ENCODE results near the gene UPK2.

Gene UPK2

DNA sequence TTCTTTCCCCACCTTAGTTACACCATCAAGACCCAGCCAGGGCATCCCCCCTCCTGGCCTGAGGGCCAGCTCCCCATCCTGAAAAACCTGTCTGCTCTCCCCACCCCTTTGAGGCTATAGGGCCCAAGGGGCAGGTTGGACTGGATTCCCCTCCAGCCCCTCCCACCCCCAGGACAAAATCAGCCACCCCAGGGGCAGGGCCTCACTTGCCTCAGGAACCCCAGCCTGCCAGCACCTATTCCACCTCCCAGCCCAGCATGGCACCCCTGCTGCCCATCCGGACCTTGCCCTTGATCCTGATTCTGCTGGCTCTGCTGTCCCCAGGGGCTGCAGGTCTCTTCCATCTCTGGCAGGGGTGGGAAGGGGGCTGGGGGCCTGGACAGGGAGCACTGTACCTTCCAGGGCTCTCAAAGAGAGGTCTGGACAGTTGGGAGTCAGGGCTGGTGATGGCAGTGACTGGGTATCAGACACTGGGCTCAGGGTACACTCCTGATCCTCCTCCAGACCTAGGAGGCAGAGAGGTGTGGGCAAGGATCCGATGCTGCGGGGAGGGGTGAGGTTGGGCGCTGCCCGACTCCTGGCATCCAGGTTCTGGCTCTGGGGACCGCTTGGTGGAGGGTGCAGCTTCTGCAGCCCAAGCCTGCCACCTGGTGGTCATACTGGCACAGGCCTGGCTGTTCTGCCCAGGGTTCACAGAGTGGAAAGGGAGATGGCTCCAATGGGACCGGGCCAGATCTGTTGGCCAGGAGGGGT, at the start of gene UPK2:
TSS of gene UPK2 (plus strand) at position 205 of the 753 bp plus-strand sequence. CDS start at position 258, 53 bp downstream.
- DNase-seq, result peak; percentile 85 to 89

DNA sequence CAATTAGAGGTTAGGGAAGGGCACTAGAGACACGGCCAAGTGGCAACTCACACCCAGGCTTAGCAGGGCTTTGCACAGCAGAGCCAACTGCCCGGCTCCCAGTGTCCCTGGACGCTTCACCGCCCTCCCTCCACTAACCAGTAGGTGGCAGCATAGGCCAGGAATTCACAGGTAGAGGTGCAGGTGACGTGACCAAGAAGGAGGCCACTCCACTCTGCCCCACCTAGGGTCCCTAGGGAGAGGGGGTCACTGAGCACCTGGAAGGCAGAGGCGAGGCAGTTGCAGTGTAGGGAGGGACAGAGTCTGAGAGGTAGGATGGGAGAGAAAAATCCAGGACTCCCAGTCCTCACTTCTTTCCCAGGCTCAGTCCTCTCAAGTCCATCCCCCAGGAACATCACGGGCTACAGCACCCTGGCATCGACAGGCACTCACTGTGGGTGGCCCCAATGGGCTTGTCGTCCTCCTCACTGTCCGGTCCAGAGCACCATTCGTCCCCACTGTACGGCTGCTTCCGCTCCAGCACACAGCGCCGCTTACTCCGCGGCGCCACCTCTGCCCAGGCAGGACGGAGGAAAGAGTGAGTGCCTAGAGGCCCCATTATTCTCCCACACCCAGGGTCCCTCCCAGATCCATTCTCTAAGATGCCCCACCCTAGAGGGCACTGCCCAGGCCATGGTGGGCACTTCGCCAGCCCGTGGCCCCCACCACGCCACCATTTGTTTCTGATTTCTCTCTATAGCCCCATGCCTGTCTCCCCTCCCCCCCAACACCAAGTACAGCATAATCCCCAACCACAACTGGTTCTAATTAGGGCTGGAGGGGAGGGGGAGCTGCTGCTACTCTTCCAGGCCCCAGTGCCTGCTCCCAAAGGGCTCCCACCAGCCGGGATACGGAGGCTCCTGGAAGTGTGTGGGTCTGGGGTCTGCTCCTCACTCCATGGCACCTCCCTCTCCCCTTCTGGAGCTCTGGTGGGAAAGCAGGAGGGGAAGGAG, 48.8 kb upstream of the UPK2 start:
- peak; percentile 86 to 91 for DNase-seq

DNA sequence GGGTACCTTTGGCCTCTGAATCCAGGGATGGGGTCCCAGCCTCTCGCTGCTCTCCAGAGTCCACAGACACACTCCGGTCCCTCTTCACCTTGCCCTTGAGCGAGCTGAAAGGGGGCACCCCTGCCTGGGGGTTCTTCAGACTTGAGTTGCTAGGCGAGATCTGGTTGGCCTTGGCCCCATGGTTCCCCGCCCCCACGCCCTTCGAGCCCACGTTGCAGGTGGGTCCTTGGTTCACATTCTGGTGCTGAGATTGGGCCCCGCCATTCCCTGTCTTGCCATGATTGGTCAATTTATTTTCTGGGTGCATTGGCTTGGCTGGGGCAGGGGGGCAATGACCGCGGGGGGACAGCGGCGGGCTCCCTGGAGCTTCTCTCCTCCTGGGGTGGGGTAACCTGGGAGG, 47.8 kb upstream of the UPK2 start:
- DNase-seq, result no peak

DNA sequence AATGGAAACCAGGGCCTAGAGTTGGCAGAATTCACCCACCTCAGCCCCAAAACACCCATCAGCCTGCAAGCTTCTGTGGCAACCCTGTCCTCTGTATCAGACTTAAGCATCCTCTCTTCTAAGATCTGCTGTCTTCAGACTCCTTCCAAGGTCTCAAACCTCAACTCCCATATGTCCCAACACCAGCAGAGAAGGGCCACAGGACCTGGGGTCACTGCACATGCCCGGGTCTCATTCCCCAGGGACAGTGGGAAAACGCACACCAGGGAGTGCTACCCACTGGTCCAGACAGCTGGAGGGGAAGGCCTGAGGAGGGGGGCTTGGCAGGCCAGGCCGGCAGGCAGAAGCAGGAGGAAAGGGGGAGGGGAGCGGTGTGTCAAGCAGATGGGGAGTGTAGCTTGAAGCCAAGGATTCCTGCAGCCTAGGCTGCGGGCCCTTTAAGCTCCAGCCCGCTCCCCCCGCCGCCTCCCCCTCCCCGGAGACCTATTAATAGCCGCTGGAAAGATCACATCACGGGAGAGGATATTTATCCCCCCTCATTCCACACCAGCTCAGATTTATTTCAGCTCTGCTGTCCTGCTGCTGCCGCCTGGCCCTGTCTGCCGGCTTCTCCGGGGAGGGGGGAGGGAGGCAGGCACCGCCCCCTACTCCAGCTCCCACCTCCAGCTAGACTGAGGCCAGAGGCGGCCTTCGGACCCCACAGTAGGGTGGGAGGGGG, 47.0 kb upstream of the UPK2 start:
- DNase-seq, result no peak

DNA sequence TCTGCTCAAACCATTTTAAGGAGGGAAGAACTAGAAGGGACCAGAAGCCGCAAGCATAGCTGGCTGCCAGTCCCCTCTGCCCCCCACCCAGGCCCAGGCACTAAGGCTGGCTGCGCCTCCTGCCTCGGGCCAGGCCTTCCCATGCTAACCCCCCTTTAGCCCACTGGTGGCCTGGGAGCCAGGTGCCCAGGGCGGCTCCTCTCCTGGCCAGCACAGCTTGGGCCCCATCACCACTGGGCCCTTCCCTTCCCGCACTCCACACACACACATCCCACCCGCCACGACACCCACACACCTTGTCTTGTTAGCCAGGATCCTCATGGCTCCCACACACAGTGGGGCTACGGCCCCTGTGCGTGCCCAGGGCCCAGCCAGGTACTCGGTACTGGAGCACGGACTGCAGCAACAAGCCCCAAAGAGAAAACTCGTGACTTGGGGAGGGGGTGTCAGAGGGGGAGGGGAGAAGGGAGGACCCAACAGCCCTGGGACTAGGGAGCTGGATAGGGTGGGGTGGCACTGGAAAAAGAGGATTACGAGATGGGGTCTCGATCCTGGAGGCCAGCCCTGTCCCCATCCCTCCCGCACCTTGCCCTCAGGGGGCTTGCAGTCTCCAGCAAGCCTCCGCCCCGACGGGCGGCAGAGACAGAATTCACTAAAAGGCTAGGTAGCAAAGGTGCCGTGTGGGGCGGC, 46.3 kb upstream of the UPK2 start:
- no peak for DNase-seq

DNA sequence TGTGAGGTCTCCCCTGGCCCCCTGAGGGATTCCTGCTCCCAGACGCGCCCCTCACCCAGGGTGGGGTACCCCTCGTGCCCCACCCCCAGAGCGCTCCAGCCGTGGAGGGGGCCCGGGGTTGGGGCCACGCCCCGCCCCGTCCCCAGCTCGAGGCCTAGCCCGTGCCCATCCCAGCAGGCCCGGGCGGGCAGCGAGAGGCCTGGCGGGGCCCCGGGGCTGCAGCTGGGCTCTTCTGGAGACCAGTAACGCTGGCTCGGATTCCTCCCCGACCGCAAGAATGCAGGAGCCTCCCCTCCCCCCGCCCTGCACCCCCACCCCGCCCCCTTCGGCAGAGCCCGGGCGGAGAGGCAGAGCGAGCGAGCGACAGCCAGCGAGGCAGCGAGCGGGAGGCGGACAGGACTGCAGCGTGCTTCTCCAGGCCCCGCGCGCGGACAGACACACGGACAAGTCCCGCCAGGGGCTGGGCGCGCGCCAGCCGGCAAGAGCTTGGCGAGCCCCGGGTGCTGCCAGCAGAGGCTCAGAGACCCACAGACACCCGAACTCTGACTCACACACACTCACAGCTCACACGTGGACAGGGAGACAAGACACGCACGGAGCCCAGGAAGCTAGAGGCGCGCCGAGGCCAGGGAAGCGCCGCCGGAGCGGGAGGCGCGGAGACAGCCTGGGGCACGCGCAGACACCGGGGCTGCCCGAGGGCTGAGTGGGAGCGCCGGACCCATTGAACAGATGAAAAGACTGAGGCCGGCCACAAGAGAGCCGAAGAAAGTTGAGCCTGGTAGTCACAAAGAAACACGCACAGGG, 45.6 kb upstream of the UPK2 start:
- peak in 1 of 2 donors; percentile 61 for DNase-seq

DNA sequence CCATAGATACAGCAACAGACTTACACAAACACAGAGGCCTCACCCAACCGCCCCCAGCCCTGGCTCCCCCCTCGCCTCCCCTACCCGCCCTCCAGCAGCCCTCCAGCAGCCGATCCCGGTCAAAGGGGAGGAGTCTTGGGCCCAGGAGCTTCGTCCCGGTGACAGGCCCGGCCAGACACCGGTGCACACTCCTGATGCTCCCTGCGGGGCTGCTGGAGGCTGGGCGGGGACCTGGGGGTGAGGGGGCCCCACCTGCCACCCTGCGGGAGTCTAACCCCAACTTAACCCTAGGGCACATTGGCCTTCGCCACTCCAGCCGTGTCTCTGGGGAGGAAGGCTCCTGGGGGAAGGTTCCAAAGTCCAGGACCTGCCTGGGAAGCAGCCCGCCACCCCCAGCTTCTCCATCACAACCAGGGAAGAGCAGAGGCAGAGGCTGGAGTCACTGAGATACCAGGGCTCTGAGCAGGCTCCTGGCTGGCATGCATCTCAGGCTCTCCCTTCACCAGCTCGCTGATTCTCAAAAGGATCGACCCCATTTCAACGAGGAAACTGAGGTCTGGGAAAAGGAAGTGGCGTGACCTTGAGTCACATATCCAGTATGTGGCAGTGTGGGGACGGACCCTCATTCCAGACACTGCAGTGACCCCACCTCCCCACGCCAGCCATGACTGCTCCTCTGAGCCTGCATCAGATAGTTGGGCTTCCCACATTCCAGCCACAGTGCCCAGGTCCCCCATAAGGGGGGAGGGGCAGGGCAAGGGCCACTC, 44.8 kb upstream of the UPK2 start:
- DNase-seq, result no peak

DNA sequence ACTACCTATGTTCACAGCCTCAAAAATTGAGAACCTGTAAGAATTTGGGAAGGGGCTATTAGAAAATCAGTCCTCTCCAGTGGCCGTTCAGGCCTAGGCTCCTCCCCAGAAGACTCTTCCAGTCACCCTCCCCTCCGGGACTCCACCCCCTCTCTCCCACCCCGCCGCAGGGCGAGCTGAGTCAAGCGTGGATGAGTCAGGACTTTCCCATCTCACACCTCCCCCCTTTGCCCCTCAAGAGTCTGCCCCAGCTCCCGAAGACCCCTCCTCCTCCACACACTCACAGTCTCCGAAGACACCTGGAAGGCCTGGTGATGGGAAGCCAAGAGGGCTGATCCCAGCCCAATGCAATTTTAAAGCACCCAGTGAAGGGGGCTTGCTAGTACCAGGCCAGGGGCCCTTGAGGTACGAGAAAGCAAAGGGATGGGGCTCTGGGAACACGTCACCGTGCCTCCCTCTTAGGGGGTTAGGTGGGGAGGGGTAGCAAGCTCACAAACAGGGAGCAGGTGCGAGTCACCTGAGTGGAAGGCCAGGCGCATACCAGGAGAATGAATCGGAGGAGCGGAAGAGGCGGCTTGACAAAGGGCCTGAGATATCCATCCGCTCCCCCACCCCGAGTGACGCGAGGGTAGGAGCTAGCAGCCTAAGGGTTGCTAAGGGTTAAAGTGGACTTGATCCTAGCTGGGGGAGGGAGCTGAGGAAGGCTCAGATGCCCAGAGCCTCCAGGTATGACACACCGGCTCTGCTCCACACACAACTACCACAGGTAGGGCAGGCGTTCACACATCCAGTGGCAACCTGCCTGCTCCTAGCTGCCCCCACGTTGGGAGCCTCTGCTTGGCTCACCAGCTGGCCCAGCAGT, 44.0 kb upstream of the UPK2 start:
- peak; percentile 54 to 66 for DNase-seq

DNA sequence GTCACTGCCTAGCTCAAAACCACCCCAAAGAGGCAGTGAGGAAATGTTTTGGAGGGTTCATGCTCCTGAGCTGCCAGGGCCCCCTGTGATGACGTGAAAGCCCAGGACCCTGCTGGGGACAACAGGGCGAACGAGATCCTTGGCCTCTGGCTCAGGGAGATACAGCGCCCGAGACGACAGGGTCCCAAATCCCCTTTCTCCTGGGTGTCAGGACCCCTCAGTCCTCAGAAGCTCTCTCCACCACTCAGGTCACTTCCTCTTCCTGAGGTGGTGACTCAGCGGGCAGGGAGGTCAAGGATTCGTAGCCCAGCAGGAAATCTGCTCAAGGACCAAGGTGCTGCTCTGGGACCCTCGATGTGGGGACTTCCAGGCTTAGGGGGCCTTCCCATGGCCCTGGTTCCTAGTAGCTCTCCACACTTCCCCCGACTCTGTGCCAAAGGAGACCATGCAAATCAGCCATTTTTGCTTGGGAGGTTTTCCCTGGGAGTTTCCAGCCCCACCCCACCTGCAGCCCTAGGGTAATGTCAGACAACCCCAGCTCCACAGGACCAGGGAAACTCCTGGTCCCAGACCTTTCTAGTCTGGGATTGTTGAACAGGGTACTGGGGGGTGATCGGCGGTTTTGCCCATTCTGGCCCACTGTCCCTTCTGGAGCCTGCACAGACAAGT, 43.2 kb upstream of the UPK2 start:
- DNase-seq, result peak in 1 of 2 donors; percentile 49

DNA sequence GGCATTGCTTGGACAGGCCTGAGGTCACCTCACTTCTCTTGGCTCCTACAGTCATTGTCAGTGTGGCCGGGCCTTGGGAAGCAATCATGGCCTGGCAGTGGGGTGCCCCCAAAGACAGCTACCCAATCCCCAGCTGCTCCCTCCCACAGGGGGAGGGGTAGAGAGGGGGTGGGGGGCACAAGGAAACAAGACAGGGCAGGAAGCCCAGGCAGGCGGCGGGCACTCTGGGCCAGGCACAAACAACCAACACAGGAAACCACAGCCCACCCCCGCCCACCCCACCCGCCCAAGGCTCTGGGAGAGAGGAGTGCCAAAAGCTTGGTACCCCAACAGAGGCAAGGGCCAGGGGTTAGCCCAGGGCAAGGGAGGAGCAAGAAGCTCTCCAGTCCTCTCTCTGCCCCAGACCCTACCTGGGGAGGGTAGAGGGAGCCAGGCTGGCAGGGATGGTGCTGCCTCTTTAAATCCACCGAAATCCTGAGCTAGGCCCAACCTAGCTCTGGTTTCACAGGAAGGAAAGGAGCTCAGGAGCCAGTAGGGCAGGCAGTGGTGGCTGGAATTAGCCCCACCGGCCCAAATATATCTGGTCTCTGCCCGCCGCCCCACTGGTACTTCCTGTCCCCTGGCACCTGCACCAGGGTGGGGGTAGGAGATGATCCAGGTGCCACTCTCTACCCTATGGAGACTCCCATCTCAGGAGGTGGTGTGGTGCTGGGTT, 42.5 kb upstream of the UPK2 start:
- peak; percentile 46 to 68 for DNase-seq

DNA sequence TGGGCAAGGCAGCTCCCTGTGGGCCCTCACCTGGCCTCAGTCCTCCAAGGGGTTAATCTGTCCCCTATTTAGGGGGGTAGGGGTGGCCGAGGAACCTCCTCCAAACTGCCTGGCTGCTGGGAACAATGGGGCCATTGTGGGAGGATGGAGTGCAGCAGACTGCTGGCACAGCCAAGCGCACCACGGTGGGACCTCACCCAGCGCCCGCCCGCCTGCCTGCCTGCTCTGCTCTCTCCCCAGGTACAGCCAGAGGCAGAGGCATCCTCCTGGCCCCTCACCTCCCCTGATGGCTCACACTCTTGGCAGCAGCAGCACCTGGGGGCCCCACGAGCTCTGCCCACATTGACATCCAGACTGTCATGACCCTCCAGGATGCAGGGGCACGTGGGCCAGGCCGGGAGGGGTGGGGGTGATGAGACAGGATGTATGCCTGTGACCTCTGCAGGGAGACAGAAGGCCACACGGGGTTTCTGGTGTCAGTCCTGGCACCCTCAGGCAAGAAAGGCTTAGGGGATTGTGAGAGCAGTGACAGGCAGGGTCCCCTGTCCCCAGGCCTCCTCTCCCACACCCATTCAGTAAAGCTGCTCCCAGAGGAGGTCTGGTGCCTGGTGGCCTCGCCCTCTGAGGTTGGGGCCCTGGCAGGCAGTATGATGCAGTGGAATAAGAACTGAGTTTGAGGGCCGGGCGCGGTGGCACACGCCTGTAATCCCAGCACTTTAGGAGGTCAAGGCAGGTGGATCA, 41.8 kb upstream of the UPK2 start:
- DNase-seq, result peak; percentile 54 to 77

DNA sequence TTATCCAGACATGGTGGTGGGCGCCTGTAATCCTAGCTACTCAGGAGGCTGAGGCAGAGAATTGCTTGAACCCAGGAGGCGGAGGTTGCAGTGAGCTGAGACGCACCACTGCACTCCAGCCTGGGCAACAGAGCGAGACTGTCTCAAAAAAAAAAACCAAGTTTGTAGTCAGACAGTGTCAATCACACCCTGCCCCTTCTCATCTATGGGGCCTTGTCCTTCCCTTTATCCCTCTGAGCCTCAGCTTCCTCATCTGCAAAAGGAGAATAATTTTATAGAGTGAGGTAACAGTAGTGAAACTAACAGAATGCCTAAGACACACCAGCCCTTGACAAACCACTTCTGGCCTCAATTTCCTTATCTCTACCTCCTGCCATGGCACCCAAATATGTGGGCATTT, 41.1 kb upstream of the UPK2 start:
- no peak for DNase-seq

DNA sequence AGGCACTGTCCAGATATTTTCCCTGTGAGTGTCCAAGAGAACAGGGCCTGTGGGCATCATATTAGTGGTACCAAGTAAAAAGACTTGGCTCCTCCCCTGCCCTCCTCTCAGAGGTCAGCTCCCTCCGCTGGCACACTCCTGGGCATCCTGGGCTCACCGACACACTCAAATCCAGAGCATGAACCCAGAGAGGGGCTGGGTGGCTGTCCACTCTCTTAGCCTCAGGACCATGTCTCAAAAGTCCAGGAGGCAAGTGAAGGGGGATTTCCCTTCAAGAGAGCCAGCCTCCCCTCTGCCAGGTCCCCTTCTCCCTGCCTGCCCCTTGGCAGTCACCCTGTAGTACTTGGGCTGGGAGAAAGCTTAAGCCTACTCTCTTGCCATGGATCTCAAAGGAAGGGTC, 40.7 kb upstream of the UPK2 start:
- no peak for DNase-seq

DNA sequence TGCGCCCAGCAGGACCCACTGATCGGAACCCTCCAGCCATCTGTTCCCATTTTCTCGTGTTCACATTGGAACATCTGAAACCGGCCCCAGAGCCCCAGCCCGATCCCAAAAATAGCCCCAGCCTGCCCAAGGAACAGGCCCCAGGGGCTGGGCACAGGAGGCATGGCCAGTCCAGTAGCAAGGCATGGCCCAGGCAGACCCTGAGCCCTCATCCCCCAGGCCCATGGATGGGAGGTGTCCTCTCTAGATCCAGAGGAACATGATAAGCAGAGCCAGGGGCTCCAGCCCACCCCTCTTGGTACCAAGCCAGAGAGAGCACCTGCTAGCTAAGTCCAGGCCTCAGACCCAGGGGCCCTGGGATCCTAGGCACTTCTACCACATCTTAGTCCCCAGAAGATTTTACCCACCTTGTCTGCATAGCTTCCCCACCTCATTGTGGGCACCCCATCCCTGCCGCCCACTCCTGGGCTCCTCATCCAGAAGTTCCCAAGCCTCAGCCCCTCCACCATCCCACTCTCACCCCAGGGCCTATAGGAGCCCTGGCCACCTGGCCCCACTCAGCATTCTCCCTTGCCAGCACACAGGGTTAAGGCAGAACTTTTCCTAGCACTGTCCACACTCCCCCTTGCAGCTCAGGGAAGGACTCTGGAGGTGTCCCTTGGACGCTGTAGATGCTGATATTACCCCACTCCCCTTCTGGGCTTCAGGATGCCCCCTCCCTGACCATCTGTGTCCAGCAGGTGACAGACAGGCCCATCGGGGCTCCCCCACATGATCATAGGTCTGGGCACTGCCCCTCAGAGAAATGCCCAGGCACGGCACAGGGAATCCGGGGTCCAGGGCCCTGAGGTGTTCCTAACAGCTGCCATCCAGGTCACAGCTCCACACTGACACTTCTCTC, 39.9 kb upstream of the UPK2 start:
- DNase-seq, result no peak

DNA sequence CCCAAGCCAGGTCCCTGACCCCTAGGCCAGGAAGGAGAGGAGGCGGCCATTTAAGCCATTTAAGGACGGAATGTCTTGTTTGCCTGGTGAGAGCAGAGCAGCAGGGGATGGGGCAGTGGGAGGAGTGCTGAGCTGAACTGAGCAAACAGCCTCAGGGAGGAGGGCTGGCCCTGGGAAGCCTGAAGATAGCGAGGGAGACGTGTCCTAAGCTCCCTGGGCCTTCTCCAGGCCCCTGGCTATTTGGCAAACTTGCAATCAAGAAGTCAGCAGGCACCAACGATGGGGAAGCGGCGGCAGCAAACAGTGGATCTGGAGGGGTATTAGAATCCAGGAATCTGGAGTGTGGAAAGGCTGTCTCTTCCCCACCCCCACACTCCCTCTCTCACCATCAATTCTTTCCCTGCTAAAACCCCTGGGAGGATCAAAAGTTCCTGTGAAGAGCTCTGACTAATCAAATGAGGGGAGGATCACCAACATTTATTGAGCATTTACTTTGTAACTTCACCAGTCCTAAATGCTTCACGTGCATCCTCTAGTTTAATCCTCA, 39.2 kb upstream of the UPK2 start:
- DNase-seq, result no peak

DNA sequence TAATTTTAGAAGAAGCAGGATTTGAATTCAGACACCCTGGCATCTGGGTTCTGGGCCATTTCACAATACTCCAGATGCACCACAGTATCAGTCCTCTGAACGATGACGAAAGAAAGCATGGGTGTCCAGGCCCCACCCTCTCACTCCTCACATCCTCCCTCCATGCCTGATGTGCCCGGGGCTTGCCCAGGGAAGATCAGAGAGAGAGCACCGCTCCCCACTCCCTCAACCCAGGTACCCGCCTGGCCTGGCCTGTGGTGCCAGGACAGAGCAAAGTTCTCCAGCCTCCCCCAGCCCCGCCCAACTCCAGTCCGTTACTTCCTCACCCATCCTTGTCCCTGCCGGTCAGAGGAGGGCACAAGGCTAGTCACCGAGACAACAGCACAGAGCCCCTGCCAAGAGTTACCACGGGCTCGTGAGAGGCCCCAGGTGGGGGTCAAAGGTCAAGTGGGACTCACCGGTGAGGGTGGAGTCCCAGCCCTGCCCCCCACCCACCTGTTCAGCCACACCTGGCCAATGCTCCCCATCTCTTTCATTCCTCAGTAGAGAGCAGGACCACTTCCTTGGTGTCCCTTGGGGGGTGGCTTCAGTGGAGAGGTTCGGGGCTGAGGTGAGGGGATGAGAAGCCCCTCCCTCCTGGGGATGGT, 38.5 kb upstream of the UPK2 start:
- DNase-seq, result peak; percentile 63 to 78
